DMS53 (cell line): ENCODE results near the gene IPCEF1.
"Not testable (repeated sequence)": the region's sequence is repeated elsewhere in the genome, so short reads cannot be mapped to it uniquely, and the experiment has no call there.

ENCODE experiments used
- DNase-seq: peaks from one replicate; lab custom pipeline; 2025; lab: John Stamatoyannopoulos, UW

Gene IPCEF1

DNA sequence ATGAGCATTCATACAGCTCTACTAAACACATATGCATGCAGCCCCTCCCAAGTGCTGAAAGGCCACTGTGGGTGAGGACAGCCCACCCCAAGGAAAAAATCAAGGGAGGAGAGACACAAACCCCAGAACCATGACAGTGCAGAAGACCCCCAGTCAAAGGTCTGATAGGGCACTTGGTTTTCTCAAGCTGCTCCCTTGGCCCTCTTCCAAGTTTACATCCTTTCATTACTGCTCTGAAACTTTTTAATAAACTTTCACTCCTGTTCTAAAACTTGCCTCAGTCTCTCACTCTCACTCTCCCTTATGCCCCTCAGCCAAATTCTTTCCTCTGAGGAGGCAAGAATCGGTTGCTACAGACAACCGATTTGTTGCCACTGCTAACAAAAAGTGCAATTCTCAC is 24.9 kb downstream of the IPCEF1 start:
- no peak for DNase-seq

DNA sequence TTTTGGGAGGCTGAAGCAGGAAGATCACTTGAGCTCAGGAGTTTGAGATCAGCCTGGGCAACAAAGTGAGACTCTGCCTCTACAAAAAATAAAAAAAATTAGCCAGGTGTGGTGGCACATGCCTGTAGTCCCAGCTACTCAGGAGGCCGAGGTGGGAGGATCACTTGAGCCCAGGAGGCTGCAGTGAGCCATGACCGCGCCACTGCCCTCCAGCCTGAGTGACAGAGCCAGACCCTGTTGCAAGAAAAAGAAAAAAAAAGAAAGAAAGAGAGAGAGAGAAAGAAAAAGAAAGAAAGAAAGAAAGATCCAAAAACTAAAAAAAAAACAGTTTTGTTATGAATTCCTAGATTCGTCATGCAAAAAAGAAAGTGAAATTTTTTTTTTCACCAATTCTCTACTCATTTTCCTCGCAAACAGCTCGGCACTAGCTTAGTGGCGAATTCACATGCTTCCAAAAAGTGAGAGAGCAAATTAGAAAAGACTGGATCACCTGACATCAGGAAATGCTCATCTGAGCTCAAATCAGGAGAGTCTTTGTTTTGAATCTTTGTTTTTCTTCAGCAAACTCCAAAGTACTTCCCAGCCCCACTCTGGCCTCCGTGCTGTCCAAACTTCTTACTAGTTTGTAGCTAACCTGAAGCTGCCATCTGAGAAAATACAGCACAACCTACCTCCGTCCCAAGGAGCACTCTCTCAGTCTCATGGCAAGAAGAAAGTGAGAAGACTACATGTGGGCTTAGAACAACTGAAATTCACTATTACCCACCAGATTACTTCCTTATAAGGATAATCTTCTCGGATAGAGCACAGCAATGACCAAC is 27.0 kb downstream of the IPCEF1 start:
- no peak for DNase-seq

DNA sequence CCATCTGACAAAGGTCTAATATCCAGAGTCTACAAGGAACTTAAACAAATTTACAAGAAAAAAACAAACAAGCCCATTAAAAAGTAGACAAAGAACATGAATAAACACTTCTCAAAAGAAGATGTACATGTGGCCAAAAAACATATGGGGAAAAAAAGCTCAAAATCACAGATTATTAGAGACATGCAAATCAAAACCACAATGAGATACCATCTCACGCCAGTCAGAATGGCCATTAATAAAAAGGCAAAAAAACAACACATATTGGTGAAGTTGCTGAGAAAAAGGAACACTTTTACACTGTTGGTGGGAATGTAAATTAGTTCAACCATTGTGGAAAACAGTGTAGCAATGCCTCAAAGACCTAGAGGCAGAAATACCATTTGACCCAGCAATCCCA is 29.3 kb downstream of the IPCEF1 start:
- not testable (repeated sequence) for DNase-seq

DNA sequence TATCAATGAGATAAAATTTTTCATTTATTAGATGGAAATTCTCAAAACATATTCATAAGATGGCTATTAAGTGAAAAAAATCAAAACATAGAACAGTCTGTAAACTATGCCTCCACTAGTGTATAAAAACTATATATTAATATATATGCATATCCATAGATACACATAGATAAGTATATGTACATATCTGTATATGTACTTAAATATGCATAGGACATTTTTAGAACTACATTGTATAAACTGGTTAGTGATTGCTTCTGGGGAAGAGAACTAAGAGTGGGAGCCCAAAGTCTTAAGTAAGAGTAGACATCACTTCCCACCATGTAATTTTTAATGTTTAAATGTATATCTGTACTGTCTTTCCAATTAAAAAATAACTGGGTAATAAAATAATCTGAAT is 31.5 kb downstream of the IPCEF1 start:
- no peak for DNase-seq

DNA sequence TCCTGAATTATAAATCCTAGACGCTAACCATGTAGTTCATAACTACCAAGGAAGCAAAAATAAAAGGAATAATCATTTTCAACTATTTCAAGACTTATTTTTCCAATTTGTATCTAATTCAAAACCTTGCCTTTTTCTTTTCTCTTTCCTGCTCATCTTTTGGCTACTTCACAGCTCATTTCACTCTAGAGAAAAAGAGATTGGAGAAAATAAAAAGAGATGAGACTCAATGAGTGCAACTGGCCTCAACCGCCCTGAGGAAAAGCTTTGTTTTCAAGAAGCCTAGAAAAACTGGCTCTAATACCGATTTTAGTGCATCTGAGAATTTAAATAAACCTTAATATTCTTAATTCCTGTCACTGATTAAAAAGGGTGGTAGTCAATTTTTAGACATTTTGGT is 36.4 kb downstream of the IPCEF1 start:
- DNase-seq, result no peak

DNA sequence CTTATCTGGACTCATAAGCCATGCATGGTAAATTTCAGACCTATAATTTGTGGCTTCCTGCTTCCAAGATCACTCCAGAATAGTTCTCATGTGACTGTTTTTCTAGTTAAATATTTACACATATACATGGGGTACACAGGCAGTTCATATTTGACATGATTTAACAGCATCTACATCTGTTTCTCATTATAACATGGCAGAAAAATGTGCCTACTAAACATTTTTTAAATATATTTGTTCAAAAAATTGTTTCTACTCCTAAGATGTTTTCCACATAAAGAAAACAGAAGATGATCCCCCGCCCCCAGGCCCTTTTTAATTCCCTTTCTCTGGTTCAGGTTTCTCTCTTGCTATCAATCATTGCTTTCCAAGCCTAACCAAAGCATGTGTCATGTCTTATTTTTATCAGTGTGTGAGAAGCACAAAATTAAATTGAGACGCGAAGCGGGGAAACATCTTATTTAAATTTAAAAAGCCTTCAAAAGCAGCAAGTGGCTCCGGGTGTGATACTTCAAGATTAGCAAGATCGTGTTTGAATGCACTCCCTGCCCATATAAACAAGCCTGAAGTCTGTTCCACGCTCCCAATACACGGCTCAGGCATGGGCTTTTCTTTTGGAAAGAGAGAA is 37.3 kb downstream of the IPCEF1 start:
- DNase-seq, result peak; percentile 51

DNA sequence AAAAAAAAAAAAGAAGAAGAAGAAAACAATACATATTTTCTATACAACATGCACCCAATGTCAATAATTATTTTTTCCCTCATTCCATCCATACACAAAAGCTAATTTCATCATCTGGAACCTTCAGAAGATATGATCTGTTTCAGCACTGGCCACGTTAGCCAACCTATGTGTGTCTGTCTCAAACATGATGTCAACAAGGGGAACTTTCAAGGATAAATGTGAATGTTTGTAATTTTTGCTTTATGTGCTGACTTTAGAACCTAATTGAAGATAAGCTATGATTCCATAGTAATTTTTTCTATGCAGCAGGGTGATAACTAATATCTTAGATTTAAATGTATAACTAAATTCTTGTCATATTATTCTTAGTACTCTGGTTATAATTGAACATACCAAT is 37.9 kb downstream of the IPCEF1 start:
- peak; percentile 2 for DNase-seq

DNA sequence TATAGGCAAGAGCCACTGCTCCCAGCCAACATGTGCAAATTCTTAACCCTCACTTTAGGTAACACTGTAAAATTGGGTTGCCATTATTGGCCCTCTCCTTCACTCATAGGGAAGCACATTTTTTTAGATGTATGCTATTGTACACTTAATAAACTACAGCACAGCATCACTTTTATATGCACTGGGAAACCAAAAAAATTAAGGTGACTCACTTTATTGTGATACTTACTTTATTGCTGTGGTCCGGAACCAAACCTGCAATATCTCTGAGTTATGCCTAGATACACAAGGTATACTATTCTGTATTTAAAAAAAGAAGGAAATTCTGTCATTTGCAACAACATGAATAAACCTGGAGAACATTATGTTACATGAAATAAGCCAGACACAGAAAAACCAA is 40.5 kb downstream of the IPCEF1 start:
- no peak for DNase-seq

DNA sequence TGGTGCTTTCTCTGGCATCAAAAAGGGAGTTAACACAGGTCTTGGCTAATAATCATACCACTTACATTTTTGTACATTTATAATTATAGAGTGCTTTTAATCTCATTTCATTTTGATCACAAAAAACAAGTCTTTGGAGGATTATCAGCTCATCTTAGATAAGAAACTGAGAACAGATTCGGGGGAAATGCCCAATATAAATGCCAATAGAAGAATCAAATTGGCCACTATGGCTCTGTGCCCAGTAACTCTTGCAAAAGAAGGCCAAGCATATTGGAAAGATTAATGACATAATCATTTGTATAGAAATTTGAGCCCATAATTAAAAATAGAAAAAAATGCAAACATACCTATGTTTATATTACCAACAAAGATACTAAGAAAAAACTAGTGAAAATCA is 42.5 kb downstream of the IPCEF1 start:
- no peak for DNase-seq

DNA sequence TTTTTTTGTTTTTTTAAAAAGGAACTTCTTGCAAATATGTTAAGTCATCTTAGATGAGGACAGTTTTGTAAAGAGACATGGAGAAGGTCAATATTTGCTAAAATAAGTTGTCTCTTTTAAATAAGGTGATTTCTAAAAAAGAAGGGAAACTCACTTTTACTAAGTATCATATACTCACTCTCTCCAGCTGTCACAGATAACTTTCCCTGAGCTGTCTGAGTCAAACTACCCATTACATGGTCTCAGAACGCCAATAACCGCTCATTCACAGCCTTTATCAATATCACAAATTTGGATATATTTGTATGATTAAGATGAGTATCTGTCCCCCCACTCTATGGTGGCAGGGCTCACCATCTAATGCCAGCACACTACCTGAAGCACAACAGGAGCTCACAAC is 47.6 kb downstream of the IPCEF1 start:
- DNase-seq, result no peak

DNA sequence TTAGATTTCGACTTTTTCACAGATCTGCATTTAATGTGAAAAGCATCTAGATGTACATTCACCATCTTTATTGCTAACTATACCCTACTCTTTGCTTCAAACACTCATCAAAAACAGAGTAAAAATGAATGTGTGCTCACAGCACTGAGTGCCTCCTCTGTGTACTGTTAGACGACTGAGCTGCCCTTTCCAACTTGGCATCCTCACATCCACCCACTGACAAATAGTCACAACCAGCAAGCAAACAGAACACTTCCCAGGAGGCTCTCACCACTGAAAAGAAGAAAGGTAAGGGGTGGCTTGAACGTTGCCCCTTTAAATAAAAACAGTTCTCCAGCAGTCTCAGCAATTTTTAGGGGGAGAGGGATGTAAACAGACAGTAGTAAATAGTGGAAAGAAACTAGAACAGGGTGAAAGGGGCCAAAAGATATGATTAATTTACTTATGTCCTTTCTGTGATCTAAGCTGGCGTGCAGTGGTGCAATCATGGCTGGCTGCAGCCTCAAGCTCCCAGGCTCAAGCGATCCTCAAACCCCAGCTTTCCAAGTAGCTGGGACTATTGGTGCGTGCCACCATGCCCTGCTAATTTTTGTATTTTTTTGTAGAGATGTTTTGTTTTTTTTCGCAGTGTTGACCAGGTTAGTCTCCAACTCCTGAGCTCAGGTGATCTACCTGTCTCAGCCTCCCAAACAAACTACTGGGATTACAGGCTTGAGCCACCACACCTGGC is 48.7 kb downstream of the IPCEF1 start:
- DNase-seq, result no peak

DNA sequence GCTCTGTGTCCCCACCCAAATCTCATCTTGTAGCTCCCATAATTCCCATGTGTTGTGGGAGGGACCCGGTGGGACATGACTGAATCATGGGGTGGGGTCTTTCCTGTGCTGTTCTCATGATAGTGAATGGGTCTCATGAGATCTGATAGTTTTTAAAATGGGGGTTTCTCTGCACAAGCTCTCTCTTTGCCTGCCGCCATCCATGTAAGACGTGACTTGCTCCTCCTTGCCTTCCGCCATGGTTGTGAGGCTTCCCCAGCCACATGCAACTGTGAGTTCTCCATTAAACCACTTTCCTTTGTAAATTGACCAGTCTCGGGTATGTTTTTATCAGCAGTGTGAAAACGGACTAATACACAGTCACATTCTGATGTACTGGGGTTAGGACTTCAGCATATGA is 49.5 kb downstream of the IPCEF1 start:
- DNase-seq, result not testable (repeated sequence)

DNA sequence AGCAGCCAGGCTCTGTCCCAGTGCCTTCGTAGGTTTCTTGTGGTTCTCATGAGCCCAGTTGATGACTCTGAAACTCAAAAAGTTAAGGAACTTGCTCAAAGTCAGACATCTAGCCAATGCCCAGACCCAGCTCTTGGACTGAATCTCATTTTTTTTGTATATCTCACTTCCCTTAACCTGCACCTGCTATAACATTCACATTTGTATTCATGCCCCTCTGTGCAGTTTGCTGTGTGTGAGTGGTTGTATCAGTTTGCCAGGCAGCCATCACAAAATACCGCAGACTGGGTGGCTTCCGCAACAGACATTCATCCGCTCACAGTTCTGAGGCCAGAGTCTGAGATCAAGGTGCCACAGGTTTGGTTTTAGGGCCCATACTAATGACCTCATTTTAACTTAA is 49.9 kb downstream of the IPCEF1 start:
- DNase-seq, result no peak

DNA sequence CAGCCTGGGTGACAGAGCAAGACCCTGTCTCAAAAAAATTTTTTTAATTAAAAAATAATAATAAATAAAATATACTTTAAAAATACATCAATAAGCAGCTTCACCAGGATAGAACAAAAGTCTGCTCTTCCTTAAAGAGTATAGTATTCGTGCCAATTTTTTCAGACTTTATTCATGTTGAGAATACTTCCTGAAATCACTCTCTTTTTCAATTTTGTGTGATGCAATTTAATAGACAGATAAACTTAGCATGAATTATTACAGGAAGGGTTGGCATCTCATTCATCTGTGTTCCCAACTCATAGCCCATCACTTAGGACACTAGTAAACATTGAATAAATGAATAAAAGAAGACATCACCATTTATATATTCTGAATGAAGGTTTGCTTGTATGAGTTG is 52.4 kb downstream of the IPCEF1 start:
- DNase-seq, result no peak

DNA sequence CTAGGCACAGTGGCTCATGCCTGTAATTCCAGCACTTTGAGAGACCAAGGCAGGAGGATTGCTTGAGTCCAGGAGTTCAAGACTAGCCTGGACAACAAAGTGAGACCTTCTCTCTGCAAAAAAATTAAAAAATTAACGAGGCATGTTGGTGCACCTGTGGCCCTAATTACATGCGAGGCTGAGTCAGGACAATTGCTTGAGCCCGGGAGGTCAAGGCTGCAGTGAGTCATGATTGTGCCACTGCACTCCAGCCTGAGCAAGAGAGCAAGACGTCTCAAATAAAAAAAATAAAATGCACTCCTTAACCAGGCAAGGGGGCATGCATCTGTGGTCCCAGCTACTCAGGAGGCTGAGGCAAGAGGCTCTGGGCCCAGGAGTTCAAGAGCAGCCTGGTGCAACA is 53.0 kb downstream of the IPCEF1 start:
- not testable (repeated sequence) for DNase-seq

DNA sequence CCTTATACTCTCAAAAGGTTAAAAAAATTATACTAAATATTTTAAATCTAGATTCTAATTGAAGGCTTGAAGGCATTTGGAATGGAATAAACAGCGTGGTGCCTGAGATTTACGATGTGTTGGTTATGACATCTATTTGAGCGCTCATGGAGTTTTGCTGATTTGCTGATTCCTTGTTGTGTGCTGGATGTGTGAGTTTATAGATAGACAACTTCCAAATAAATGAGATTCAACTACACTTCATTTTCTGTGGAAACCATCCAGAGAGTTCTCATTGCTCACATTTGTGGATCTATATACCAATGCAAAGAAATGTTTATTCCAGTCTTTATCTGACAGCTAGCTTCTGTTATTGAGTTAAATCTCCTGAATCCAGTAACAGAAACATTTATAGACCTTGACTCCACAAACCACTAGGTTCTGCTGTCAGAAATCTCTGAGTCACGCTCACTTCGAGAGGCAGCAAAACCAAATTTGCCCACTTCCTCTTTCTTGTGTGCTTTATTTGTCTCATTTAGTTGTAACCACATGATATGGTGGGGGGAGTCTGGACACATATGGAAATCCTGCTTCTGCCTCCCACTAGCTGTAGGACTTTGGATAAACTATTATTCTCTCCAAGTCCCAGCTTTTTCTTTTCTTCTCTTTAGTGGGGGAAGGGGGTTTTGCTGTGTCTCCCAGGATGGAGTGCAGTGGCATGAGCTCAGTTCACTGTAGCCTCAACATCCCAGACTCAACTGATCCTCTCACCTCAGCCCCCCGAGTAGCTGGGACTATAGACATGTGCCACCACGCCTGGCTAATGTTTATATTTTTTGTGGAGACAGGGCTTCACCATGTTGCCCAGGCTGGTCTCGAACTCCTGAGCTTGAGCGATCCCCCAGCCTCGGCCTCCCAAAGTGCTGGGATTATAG is 54.5 kb downstream of the IPCEF1 start:
- DNase-seq, result no peak

DNA sequence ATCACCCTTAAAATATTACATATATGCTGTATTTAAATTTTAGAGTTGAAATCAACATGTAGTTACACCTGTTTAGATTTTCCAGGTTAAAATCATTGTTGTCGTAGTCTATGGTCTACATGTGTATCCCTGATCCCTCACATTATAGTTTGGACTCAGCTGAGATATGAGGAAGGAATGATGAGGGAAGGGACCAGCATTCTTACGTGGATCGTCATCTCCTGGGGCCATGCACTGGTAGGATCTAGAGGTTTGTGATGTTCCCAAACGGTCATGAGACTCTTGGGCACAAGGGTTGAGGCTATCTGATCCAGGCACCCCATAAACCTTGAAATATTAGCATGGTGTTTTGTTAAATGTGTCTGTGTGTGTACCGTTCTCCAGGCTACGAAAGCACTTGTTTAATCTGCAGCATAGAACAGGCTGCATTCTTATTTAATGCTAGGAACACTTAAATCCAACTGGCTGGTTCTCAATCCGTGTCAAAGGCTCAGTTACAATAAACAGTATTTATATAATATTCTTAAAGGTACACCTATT is 55.4 kb downstream of the IPCEF1 start:
- no peak for DNase-seq

DNA sequence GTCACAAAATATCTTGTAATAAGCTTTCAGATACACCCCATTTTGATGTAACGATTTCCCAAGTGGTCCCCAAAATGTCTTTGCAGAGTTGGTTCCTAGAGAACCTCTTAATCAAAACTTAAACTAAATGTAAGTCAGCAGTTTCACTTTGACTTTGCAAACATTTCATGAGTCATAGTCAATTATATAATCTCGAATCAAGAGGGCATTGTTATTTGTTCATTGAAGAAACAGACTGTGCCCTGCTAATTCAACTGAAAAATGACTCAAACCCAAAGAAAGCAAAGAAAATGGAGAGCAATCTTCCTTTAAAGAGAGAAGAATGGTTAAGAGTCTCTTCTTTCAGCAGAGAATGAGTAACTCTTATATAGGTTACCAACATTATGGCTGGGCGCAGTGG is 58.3 kb downstream of the IPCEF1 start:
- DNase-seq, result peak; percentile 32

DNA sequence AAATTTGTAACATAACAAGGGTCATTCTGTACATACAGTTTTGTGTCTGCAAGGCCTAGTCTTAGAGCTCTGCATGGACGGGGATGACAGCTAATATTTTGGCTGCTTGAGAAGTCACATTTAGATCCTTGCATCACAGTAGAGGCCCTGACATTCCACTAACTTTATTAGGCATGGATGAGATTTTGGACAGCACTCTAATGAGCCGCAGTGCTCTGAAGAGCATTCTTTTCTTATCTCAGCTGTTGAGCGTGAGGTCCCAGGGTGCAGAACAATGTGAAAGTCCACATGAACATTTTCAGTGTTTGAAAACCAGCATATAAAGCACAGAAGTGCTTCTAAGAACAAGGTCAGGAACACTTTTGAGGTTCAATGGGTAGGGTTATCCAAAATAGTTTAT is 58.9 kb downstream of the IPCEF1 start:
- DNase-seq, result no peak

DNA sequence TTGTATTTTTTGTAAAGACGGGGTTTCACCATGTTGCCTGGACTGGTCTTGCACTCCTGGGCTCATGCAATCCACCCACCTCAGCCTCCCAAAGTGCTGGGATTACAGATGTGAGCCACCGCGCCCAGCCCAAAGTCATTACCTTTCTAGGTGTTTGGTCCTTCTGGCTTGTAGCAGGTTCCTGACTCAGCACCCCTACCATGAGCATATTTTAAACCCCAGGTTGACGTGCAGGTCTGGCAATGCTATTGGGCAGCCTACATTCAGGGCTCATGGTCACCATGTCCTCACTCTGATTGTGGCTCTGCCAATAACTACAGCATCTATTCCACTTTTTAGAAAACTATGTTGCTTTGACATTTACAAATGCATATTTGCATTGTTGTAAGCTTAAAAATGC is 59.4 kb downstream of the IPCEF1 start:
- no peak for DNase-seq

DNA sequence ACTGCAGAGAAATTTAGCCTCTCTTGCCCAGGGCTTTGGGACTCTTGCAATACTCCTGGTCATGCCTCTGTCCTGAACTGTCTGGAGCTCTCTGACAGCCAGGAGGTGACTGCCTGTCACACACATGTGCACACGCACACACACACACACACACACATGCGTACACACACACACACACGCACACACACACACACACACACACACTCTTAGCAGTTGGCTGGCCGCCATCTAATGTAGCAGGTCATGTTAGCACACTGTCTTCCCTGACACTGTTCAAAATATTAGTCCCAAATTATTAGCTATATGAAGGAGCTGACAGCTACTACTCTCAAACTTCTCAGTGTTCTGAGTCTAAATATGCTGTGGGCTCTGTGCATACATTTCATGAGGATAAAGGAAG is 60.9 kb downstream of the IPCEF1 start:
- no peak for DNase-seq
